ENCODE results near the gene CD209.

DNA sequence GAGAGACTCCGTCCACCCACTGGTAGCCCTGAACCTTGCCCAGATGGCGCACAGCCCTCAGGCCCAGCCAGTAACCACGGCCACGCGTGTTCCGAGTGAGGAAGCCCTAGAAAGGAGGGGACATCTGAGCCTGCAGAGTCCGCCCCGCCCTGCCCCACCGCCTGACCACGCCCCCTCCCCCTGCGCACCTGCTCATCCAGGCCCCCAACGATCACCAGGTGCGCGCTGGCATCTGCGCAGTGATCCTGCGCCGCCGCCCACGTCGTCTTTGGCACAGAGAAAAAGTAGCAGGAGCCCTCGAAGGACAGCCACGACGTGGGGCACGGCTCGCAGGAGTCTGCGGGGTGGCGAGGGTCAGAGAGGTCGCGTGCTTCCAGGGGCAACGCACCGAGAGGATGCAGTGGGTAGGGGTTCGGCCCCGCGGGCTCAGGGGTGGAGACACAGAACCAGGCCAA is 17.5 kb downstream of the CD209 start:
- no peak for TF ChIP-seq ZNF274 (IDR thresholded peaks at IDR 0.05; ENCODE audit: low read depth, low read length)
- TF ChIP-seq YY1 (IDR thresholded peaks at IDR 0.05; ENCODE audit: insufficient read depth, insufficient read length), result no peak
- no peak for TF ChIP-seq SUZ12 (IDR thresholded peaks at IDR 0.05; ENCODE audit: extremely low read depth, insufficient read depth, insufficient read length)

Measured in NT2/D1 (cell line).